ENCODE data around the gene AP2B1.
"Not testable (repeated sequence)": the region's sequence is repeated elsewhere in the genome, so short reads cannot be mapped to it uniquely, and the experiment has no call there.

The AP2B1 gene

GRCh38 chr17:35587074-35587961, at the start of gene AP2B1:
Gene AP2B1 (plus strand): TSS chr17:35587322. CDS start chr17:35594031, 6,709 bp downstream.
- DNase-seq = peak; percentile 93 to 96 (median 95)

GRCh38 chr17:35537601-35538141, 49.5 kb upstream of the AP2B1 start, which contains the start of gene SLFN12L:
Gene SLFN12L (minus strand): TSS chr17:35537678. CDS start chr17:35522364, 15,314 bp downstream.
- peak in 1 of 3 donors; percentile 35 for DNase-seq

GRCh38 chr17:35539659-35540026, 47.5 kb upstream of the AP2B1 start:
- DNase-seq = no peak

GRCh38 chr17:35540589-35541404, 46.3 kb upstream of the AP2B1 start:
- peak; percentile 78 to 85 (median 82) for DNase-seq

DNA sequence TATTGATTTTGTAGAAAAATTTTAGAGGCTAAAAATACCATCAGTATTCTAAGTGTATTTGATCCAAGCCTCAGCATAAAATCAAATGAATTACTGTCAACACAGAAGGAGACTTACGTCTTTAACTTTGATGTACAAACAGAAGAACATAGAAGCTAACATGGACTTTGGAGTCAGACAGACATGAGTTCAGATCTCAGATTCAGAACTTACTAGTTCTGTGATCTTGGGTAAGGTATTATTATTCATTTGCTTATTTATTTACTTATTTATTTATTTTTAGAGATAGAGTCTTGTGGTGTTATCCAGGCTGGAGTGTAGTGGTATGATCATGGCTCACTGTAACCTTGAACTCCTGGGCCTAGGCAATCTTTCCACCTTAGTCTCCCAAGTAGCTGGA, 45.7 kb upstream of the AP2B1 start:
- DNase-seq = no peak

- DNase-seq = no peak
Measured at GRCh38 chr17:35542990-35543389, 44.1 kb upstream of the AP2B1 start.

DNA sequence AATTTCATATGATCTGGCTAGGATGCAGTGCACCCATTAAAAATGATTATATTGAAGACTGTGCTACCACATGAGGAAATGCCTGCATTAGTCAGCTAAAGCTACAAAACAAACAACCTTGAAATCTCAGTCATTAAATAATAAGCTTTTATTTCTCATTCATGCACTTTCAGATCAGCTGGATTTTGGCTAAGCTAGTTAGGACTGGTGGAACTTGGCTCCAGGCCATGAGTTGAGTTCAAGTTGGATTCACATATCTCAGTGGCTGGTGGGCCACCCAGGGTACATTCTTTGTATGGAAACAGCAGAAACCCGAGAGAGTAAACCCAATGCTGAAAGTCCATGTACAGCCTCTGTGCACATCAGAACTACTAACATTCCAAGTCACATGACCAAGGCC, 43.3 kb upstream of the AP2B1 start:
- DNase-seq = no peak

- no peak for DNase-seq
Measured at GRCh38 chr17:35545150-35545549, 42.0 kb upstream of the AP2B1 start.

- peak; percentile 55 to 86 (median 82) for DNase-seq
Measured at GRCh38 chr17:35546487-35546886, 40.6 kb upstream of the AP2B1 start.

DNA sequence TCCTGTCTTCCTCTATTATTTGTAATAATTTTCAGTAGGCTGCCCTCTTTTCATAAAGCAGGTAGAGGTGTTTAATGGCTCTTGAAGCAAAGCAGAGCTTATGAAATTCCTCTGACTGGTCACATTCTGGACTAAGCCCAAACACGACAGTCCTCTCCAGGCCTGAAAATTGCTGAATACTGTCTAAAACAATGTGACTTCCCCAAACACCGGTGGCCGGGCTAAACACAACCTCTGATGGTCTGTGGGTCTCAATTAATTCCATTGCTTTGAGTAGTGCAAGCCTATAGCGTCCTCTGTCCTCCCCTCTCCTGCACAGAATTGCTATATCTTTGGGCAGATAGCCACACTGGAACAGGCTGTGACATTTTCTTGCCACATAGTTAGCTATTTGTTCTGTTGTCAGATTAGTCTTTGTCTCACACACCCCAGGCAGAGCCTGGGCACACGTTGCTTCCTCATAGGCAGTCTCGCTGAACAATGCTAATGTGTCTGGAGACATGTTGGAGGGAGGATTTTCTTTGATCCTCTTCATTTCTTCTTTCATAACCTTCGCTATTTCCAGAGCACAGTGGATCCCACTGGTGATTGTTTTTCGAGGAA, 38.8 kb upstream of the AP2B1 start:
- DNase-seq = no peak

GRCh38 chr17:35548978-35549377, 38.1 kb upstream of the AP2B1 start:
- DNase-seq = no peak

DNA sequence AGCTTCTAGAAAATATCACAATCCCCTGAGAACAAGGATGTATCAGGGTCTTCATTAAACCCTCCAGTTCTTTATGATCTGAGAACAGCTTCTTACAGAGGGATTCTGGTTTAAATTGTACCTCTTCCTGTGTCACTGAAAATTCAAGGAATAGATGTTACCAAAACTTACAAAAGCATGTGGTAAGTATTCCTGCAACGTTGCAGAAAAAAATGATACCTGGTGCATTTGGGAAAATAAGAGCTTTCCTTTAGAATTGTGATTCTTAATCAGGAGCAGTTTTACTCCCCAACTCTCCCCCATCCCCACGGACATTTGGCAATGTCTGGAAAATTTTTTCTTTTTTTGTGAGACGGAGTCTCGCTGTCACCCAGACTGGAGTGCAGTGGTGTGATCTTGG, 33.8 kb upstream of the AP2B1 start:
- no peak for DNase-seq

- peak in 1 of 3 donors; percentile 49 for DNase-seq
Measured at GRCh38 chr17:35554668-35555067, 32.5 kb upstream of the AP2B1 start.

DNA sequence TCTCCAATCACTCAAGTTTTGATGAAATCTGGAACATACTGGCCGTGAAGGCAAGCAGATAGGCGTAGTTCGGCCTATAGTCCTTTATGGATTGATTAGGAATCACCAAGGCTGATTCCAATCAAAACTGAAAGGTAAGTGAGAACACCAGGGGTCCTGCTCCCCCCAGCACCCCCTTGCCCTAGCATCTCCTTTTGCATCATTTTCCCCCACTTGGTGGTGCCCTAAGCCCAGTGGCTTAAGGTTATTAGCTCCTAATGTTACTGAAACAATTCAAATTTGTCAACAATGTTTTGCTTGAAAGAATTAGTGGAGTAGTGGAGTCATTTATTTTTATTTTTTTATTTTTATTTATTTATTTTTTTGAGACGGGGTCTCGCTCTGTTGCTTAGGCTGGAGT, 31.4 kb upstream of the AP2B1 start:
- no peak for DNase-seq

GRCh38 chr17:35557353-35557752, 29.8 kb upstream of the AP2B1 start:
- no peak for DNase-seq

GRCh38 chr17:35559495-35560210, 27.5 kb upstream of the AP2B1 start:
- no peak for DNase-seq

GRCh38 chr17:35560703-35561102, 26.4 kb upstream of the AP2B1 start, which contains the start of gene SLFN14:
Gene SLFN14 (minus strand): TSS chr17:35560819. CDS start chr17:35558062, 2,757 bp downstream.
- peak in 1 of 3 donors; percentile 35 for DNase-seq

DNA sequence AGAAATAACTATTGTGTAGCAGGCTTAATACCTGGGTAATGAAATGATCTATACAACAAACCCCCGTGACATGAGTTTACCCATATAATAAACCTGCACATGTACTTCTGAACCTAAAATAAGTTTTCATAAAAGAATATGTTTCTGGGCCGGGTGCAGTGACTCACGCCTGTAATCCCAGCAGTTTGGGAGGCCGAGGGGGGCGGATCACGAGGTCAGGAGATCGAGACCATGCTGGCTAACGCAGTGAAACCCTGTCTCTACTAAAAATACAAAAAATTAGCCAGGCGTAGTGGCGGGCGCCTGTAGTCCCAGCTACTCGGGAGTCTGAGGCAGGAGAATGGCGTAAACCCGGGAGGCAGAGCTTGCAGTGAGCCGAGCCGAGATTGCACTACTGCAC, 23.9 kb upstream of the AP2B1 start:
- DNase-seq = not testable (repeated sequence)

DNA sequence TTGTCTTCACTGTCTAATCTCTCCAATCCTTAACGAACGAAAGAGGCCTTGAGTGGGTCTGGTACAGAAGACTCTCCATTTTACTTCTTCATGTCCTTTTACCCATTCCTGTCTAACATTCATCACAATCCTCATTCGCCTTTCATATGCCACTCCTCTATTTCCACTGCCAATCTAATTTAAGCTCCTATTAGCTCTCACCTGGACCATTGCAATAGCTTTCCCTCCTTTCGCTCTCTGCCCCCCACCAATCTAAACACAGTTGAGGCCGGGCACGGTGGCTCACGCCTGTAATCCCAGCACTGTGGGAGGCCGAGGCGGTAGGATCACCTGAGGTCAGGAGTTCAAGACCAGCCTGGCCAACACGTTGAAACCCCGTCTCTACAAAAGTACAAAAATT, 20.2 kb upstream of the AP2B1 start:
- no peak for DNase-seq

- DNase-seq = peak; percentile 67 to 81 (median 75)
Measured at GRCh38 chr17:35568561-35568960, 18.6 kb upstream of the AP2B1 start.

- DNase-seq = no peak
Measured at GRCh38 chr17:35569405-35569804, 17.7 kb upstream of the AP2B1 start.

DNA sequence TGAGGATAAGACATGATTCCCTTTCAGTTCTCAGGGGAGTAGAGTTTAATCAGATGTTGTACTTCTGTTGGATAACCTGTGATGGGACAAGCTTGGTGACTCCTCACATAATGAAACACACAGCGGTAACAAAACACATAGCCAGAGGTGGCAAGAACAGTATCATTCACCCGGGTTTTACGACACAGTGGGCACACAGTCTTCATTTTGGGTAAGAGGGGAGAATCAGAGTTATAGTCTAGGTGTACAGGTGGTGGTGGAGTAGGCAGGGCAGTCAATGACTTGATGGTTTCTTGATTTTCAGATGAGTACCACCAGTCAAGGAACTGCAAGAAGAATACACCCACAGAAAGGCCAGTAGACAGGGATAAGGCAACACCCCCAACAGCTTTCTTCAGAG, 11.4 kb upstream of the AP2B1 start:
- no peak for DNase-seq

Measured in suppressor macrophage treated with lipopolysaccharide for 1 hour (primary cell).